HG02571 (cell line): ENCODE measurements around the gene LTC4S.
"Not testable (repeated sequence)": the region's sequence is repeated elsewhere in the genome, so short reads cannot be mapped to it uniquely, and the experiment has no call there.

Experiments
- ATAC-seq: cut with Tn5 transposase; IDR thresholded peaks from one replicate; pipeline ENCODE4 v1.9.1; 2021; ENCODE audit warnings: mild to moderate bottlenecking, moderate library complexity; ENCODE audit not compliant: unreplicated experiment

LTC4S gene

GRCh38 chr5:179768326-179769085 is 25.3 kb upstream of the LTC4S start:
- ATAC-seq: no peak

- no peak for ATAC-seq
Observed at GRCh38 chr5:179769271-179769670, 24.5 kb upstream of the LTC4S start.

DNA sequence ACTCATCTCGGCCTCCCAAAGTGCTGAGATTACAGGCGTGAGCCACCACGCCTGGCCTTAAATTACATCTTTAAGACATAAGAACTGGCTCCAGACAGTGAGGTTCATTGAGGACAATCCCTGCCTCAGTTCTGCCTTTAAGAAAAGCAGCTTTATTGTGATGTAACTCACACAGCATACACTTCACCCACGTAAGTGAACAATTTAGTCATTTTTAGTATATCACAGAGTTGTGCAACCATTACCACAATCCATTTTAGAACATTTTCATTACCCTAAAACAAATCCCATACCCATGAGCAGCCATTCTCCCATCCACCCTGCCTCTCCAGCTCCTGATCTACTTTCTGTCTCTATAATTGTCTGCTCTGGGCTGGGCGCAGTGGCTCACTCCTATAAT is 24.0 kb upstream of the LTC4S start:
- no peak for ATAC-seq

- no peak for ATAC-seq
Observed at GRCh38 chr5:179771311-179771895, 22.4 kb upstream of the LTC4S start.

GRCh38 chr5:179772351-179772750 is 21.4 kb upstream of the LTC4S start:
- ATAC-seq: no peak

DNA sequence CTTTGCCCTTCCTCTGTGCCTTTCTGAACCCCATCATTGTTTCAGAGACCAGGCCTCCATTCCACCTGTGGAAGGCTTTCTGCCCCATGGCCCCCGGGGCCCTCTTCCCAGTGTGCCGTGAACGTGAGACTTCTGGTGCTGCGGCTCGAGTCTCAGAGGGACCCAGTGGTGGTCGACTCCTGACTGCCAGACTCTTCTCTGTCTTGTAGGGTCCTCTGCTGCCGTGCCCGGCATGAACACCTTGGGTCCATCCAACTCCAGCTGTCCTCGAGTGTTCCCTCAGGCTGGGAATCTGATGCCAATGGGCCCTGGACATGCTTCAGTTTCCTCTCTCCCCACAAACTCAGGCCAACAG is 20.1 kb upstream of the LTC4S start:
- ATAC-seq: no peak

DNA sequence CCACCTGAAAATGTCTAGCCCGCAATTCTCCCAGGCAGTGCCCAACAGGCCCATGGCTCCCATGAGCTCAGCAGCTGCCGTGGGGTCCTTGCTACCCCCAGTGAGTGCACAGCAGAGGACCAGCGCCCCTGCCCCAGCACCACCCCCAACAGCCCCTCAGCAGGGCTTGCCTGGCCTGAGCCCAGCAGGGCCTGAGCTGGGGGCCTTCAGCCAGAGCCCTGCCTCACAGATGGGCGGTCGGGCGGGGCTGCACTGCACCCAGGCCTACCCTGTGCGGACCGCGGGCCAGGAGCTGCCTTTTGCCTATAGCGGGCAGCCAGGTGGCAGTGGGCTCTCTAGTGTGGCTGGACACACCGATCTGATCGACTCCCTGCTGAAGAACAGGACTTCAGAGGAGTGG is 19.3 kb upstream of the LTC4S start:
- ATAC-seq: no peak

GRCh38 chr5:179776411-179776938 is 17.3 kb upstream of the LTC4S start:
- ATAC-seq: no peak

- no peak for ATAC-seq
Observed at GRCh38 chr5:179777456-179777855, 16.3 kb upstream of the LTC4S start.

- ATAC-seq: no peak
Observed at GRCh38 chr5:179777909-179778308, 15.9 kb upstream of the LTC4S start.

- ATAC-seq: no peak
Observed at GRCh38 chr5:179778591-179778990, 15.2 kb upstream of the LTC4S start.

GRCh38 chr5:179779826-179780225 is 14.0 kb upstream of the LTC4S start:
- ATAC-seq: no peak

DNA sequence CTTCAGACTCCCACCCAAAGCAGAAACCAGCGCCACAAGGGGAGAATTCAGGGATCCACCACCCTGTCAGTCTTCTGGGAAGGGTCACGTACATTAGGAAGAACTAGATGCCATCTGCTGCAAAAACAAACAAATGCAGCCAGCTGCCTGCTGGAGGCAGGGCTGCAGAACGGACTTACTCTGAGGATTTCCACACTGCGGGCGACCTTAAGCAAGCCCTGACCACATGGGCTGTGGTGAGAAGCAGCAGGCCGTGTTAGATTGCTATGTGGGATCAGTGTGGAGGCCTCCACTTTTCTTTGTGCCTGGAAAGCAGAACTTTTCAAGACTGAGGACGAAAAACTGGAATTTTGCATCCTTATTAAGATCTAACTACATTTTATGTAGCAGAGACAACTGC is 13.4 kb upstream of the LTC4S start:
- no peak for ATAC-seq

- ATAC-seq: no peak
Observed at GRCh38 chr5:179781846-179782245, 11.9 kb upstream of the LTC4S start.

GRCh38 chr5:179783128-179783527 is 10.7 kb upstream of the LTC4S start:
- no peak for ATAC-seq

DNA sequence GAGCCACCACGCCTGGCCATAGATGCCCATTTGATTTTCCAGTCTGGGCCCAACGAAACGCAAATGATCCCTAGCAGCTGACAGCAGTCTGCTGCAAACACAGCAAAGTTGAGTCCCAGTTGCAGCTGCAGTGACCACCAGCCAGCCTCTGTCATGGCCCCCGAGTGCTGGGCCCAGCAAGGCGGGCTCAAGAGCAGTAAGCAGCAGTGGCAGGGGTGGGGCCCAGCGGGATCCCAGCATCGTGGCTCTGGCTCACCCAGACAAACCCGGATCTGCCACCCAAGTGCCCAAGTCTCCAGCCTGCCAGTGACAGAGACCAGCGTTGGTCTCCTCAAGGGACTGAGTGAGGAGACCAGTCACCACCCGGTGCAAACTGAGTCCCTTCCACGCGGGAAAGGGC is 6.9 kb upstream of the LTC4S start:
- ATAC-seq: no peak

- ATAC-seq: no peak
Observed at GRCh38 chr5:179788193-179788854, 5.5 kb upstream of the LTC4S start.

GRCh38 chr5:179789278-179789677 is 4.5 kb upstream of the LTC4S start:
- ATAC-seq: not testable (repeated sequence)

- no peak for ATAC-seq
Observed at GRCh38 chr5:179791881-179792611, 1.7 kb upstream of the LTC4S start.

GRCh38 chr5:179792612-179793467 is 946 bp upstream of the LTC4S start:
- ATAC-seq: no peak
